Esophagus muscularis mucosa (tissue), 3 donors: ENCODE measurements around the gene INSIG1.

ENCODE experiments used
- CTCF ChIP-seq, 3 experiments: fragments of 200-600 bp in 2 of 3; fragments of 450-650 bp in 1 of 3; sonication (generic) in 2 of 3; IDR thresholded peaks; one replicate each; pipeline ENCODE4 v1.5.1; 2017 to 2019; ENCODE audit warnings: antibody characterized with exemption in 3 of 3, mild to moderate bottlenecking in 2 of 3, moderate library complexity in 1 of 3
- POLR2A ChIP-seq: fragments of 450-650 bp; IDR thresholded peaks from one replicate; pipeline ENCODE4 v1.6.1; 2017; ENCODE audit warnings: antibody characterized with exemption, moderate library complexity, mild to moderate bottlenecking, low read depth
- POLR2AphosphoS5 ChIP-seq, 2 donors: sonication (generic); formaldehyde crosslinking; IDR thresholded peaks; one replicate each; pipeline ENCODE4 v1.6.1; 2017; ENCODE audit warnings: antibody characterized with exemption in 2 of 2

- TF ChIP-seq POLR2AphosphoS5 (IDR thresholded peaks at IDR 0.05) = no peak
- no peak for TF ChIP-seq POLR2A
- TF ChIP-seq CTCF (IDR thresholded peaks at IDR 0.05) = no peak
These were observed 12.9 kb downstream of the INSIG1 start for GRCh38 chr7:155310425-155311114.
